Measurements from ENCODE around the gene COL12A1. TPM values are rescaled to one million over a fixed set of nuclear protein-coding genes. Genes with fewer than 3 reads are reported as not detected.

COL12A1 gene
- total and polyA plus RNA-seq, 2 donors (not counting 3 experiments of a cell fraction or from before 2014, with no cell fraction given) = 48.5 to 89.1 TPM

DNA sequence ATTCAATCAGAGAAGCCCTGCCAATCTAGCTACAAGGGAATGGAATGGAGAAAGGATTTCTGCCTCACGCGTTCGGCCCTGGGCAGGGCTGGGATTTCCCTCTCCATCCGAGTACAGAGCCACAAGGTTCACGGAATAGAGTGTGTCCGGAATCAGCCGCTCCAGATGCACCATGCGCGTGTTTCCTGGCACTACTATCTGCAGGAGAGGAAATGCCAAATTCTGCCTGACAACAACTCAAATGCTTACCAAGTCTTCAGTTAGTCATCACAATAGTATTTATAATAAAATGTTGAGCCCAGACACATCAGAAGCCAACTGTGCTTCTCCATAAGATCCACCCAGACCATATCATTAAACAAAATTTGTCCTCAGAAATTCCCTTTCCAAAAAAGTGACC is 75.1 kb downstream of the COL12A1 start:
- Histone ChIP-seq H4K20me1 (replicated peaks; ENCODE audit: control insufficient read depth, extremely low read depth, insufficient read depth, low read length) (no peaks in the 10 kb centered on the region), H3K4me2 (ENCODE audit: insufficient read depth, low read length) (no peak overlapping the region), H3K4me1 (ENCODE audit: control insufficient read depth, extremely low read depth, insufficient read depth, low read length) (peaks cover 8% of the 10 kb centered on the region), H3K79me2 (ENCODE audit: control insufficient read depth, insufficient read depth, low read length) (no peaks in the 10 kb centered on the region), H3K9me3 (replicated peaks; ENCODE audit: control insufficient read depth, insufficient read depth, low read length) (no peaks in the 10 kb centered on the region), H3K27me3 (ENCODE audit: control insufficient read depth in 2 of 2, insufficient read depth in 2 of 2, low read length in 2 of 2) (no peaks in the 10 kb centered on the region), H3K27ac (ENCODE audit: insufficient read depth, low read depth, low read length) (no peak overlapping the region), H3K9me1 (replicated peaks; ENCODE audit: control insufficient read depth, extremely low read depth, insufficient read depth, low read length) (no peaks in the 10 kb centered on the region), H2AFZ (ENCODE audit: low read depth, low read length) (no peak overlapping the region), H3K4me3 (replicated peaks in 1 of 3; ENCODE audit: insufficient read depth in 1 of 3, low read depth in 1 of 3, low read length in 3 of 3) (no peak overlapping the region), H3K36me3 (ENCODE audit: control insufficient read depth in 2 of 2, extremely low read depth in 1 of 2, insufficient read depth in 2 of 2, low read length in 2 of 2) (peaks cover 0 to 2% of the 10 kb centered on the region in 2 experiments), H3K9ac (replicated peaks; ENCODE audit: extremely low read depth, insufficient read depth, low read length) (no peak overlapping the region)
- CTCF ChIA-PET = no interaction called here
- no peak for DNase-seq (ENCODE audit: low read depth, low spot score)
- dilution Hi-C loops (cut with MboI; ENCODE audit: extremely low pct_ligation_motif_present, low sequenced_read_pairs) (no loop called here), intact Hi-C loops (cut with micrococcal nuclease) (no loop called here)
- POLR2A ChIA-PET = no interaction called here
- TF ChIP-seq MYC (IDR thresholded peaks at IDR 0.05; ENCODE audit: low read depth, low read length) (no peak), POLR2AphosphoS5 (IDR thresholded peaks at IDR 0.05; ENCODE audit: insufficient read depth, low read depth, low read length) (no peak), EZH2 (IDR thresholded peaks at IDR 0.05; ENCODE audit: borderline replicate concordance, low read depth, low read length, severe bottlenecking) (no peak), FOS (IDR thresholded peaks at IDR 0.05; ENCODE audit: borderline replicate concordance, insufficient read depth, low read length) (no peak), JUN (IDR thresholded peaks at IDR 0.05; ENCODE audit: borderline replicate concordance, insufficient read depth, insufficient read length, low read depth) (no peak), POLR2A (IDR thresholded peaks at IDR 0.05; ENCODE audit: low read depth, low read length) (no peak), GATA2 (IDR thresholded peaks at IDR 0.05; ENCODE audit: insufficient read depth, insufficient read length, low read depth, low read length) (no peak)
- TF ChIP-seq, protein P1, sequence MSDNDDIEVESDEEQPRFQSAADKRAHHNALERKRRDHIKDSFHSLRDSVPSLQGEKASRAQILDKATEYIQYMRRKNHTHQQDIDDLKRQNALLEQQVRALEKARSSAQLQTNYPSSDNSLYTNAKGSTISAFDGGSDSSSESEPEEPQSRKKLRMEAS (IDR thresholded peaks at IDR 0.05; ENCODE audit: insufficient read depth, insufficient read length) = no peak
- TF ChIP-seq, protein P2, sequence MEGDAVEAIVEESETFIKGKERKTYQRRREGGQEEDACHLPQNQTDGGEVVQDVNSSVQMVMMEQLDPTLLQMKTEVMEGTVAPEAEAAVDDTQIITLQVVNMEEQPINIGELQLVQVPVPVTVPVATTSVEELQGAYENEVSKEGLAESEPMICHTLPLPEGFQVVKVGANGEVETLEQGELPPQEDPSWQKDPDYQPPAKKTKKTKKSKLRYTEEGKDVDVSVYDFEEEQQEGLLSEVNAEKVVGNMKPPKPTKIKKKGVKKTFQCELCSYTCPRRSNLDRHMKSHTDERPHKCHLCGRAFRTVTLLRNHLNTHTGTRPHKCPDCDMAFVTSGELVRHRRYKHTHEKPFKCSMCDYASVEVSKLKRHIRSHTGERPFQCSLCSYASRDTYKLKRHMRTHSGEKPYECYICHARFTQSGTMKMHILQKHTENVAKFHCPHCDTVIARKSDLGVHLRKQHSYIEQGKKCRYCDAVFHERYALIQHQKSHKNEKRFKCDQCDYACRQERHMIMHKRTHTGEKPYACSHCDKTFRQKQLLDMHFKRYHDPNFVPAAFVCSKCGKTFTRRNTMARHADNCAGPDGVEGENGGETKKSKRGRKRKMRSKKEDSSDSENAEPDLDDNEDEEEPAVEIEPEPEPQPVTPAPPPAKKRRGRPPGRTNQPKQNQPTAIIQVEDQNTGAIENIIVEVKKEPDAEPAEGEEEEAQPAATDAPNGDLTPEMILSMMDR (IDR thresholded peaks at IDR 0.05; ENCODE audit: extremely low read depth in 1 of 2, insufficient read depth in 1 of 2, low read depth in 1 of 2, low read length in 2 of 2) = no peak
- FAIRE-seq = no peak
- no TSS peak for BruUV-seq (replicated peaks)

Measured in endothelial cell of umbilical vein (primary cell).